Measurements from ENCODE around the gene CNTN1.

Gene CNTN1

DNA sequence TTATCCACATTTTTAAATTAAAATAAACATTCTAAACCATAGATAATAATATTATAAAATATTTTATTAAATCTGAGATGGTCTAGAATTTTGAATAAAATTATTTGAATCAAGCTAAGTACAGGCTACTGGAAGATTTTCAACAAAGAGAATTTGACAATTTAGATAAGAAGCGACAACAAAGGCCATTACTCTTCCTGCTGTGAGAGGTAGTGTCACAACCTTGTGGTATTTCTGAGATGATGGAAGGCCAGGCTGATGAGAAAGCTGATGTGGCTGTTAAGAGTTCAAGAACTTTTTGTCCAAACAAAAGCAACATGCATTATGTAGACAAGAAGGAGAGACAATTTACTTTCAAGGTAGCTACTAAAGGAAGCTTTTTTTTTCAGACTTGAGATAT is 43.7 kb upstream of the CNTN1 start:
- no peak overlapping the region for H4K12ac ChIP-seq (ENCODE audit: low read depth, low read length)
- H4K91ac ChIP-seq (ENCODE audit: low read depth, low read length), result no peak overlapping the region
- no peaks in the 10 kb centered on the region for H3K4me1 ChIP-seq (ENCODE audit: control insufficient read depth in 1 of 2, insufficient read depth in 2 of 2, low read length in 2 of 2)
- H3K4me3 ChIP-seq (ENCODE audit: low read depth, low read length), result no peak overlapping the region
- H3K79me2 ChIP-seq (ENCODE audit: control insufficient read depth, insufficient read depth, low read length, poor library complexity), result no peaks in the 10 kb centered on the region
- H3K4ac ChIP-seq (ENCODE audit: low read depth, low read length), result no peak overlapping the region
- no peak overlapping the region for H2BK5ac ChIP-seq (ENCODE audit: low read depth, low read length, poor library complexity)
- H3K4me2 ChIP-seq (ENCODE audit: low read length), result no peak overlapping the region
- no peaks in the 10 kb centered on the region for H3K36me3 ChIP-seq (ENCODE audit: control insufficient read depth in 1 of 2, insufficient read depth in 2 of 2, low read length in 2 of 2)
- H3K79me1 ChIP-seq (ENCODE audit: low read length), result no peaks in the 10 kb centered on the region
- H3K9ac ChIP-seq (ENCODE audit: low read length), result no peak overlapping the region
- no peak overlapping the region for H2AFZ ChIP-seq (ENCODE audit: insufficient read depth, low read length, poor library complexity)
- H3K18ac ChIP-seq (ENCODE audit: low read length), result no peak overlapping the region
- H3K27me3 ChIP-seq (ENCODE audit: insufficient read depth, low read length), result no peaks in the 10 kb centered on the region
- WGBS (ENCODE audit: extremely low coverage, insufficient coverage, insufficient read length), result no CpG with 5 or more reads among the region's 1 CpG
- peak in 1 of 2 donors; percentile 28 for DNase-seq
- no peak overlapping the region for H2AK5ac ChIP-seq (ENCODE audit: low read length)
- H3K9me3 ChIP-seq (ENCODE audit: insufficient read depth, low read depth, low read length), result peaks cover 2% of the 10 kb centered on the region
- no peak overlapping the region for H2BK12ac ChIP-seq (ENCODE audit: low read length)
- H3K27ac ChIP-seq (ENCODE audit: low read depth, low read length), result no peak overlapping the region
- H4K8ac ChIP-seq (ENCODE audit: low read depth, low read length), result no peak overlapping the region
- H3K23ac ChIP-seq (ENCODE audit: low read length), result no peak overlapping the region
- no peak overlapping the region for H3K14ac ChIP-seq (ENCODE audit: low read length)
- H2BK120ac ChIP-seq (ENCODE audit: insufficient read depth, low read length, poor library complexity), result no peak overlapping the region

DNA sequence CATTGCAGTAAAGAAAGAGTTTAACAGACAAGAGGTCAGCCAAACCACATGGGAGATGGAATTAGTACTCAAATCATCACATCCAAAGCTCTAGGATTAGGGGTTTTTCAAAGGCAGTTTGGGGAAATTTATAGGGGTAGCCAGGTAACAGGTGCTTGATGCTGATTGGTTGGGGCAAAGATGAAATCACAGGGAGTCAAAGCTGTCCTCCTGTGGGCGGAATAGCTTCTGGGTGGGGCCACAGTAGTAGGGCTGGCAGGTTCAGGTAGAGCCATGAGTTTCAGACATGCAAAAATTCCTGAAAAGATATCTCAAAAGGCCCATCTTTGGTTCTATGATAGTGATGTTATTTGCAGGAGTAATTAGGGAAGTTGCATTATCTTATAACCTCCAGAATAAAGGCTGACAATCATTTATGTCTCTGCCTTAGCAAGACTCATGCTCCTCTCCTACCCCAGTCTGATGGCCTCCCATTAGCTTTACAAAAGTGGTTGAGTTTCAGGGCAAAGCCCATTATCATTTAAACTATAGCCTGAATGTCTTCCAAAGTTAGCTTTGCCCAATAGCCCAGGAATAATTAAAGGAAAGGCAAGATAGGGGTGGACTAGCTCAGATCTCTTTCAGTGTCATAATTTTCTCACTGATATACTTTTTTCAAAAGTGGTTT is 42.1 kb upstream of the CNTN1 start:
- Histone ChIP-seq H2BK5ac (ENCODE audit: low read depth, low read length, poor library complexity) (no peak overlapping the region), H3K79me1 (ENCODE audit: low read length) (no peaks in the 10 kb centered on the region), H3K27ac (ENCODE audit: low read depth, low read length) (no peak overlapping the region), H3K14ac (ENCODE audit: low read length) (no peak overlapping the region), H3K4me2 (ENCODE audit: low read length) (no peak overlapping the region), H3K23ac (ENCODE audit: low read length) (no peak overlapping the region), H3K4me3 (ENCODE audit: low read depth, low read length) (no peak overlapping the region), H3K18ac (ENCODE audit: low read length) (no peak overlapping the region), H2AK5ac (ENCODE audit: low read length) (no peak overlapping the region), H2BK12ac (ENCODE audit: low read length) (no peak overlapping the region), H2BK120ac (ENCODE audit: insufficient read depth, low read length, poor library complexity) (no peak overlapping the region), H3K36me3 (ENCODE audit: control insufficient read depth in 1 of 2, insufficient read depth in 2 of 2, low read length in 2 of 2) (no peaks in the 10 kb centered on the region), H4K91ac (ENCODE audit: low read depth, low read length) (no peak overlapping the region), H3K9me3 (ENCODE audit: insufficient read depth, low read depth, low read length) (peaks cover 2% of the 10 kb centered on the region), H2AFZ (ENCODE audit: insufficient read depth, low read length, poor library complexity) (no peak overlapping the region), H3K9ac (ENCODE audit: low read length) (no peak overlapping the region), H4K12ac (ENCODE audit: low read depth, low read length) (no peak overlapping the region), H3K4me1 (ENCODE audit: control insufficient read depth in 1 of 2, insufficient read depth in 2 of 2, low read length in 2 of 2) (no peaks in the 10 kb centered on the region), H3K27me3 (ENCODE audit: insufficient read depth, low read length) (no peaks in the 10 kb centered on the region), H4K8ac (ENCODE audit: low read depth, low read length) (no peak overlapping the region), H3K79me2 (ENCODE audit: control insufficient read depth, insufficient read depth, low read length, poor library complexity) (no peaks in the 10 kb centered on the region), H3K4ac (ENCODE audit: low read depth, low read length) (no peak overlapping the region)
- WGBS (ENCODE audit: extremely low coverage, insufficient coverage, insufficient read length), result no CpG with 5 or more reads among the region's 1 CpG
- DNase-seq, result no peak

DNA sequence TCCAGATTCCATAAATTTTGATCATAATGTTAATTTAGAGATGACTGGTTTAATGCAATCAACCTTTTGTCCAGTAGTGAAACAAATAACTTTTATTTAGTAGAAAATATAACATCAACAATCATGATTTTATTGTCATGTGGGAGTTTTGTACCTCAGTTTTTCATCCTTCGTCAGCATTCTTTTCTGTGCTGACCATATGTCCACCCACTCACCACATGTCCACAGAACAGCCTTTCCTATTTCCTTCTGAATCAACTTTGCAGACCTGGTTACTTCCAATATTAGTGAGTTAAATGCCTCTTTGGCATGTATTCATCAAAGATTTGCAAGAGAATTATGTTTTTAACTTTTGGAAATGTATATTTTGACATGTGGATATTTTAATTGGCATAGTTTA is 36.8 kb upstream of the CNTN1 start:
- H2BK5ac ChIP-seq (ENCODE audit: low read depth, low read length, poor library complexity), result no peak overlapping the region
- no peak overlapping the region for H3K4ac ChIP-seq (ENCODE audit: low read depth, low read length)
- H3K4me3 ChIP-seq (ENCODE audit: low read depth, low read length), result no peak overlapping the region

DNA sequence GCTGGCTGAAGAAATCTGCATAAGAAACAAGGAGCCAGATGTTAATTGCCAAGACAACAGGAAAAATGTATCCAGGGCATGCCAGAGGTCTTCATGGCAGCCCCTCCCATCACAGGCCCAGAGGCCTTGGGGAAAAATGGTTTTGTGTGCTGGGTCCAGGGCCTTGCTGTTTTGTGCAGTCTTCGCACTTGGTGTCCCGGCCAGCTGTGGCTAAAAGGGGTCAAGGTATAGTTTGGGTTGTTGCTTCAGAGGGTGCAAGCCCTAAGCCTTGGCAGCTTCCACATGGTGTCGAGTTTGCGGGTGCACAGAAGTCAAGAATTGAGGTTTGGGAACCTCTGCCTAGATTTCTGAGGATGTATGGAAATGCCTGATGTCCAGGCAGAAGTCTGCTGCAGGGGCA is 29.9 kb upstream of the CNTN1 start:
- Histone ChIP-seq H3K4me2 (ENCODE audit: low read length) (no peak overlapping the region), H3K4ac (ENCODE audit: low read depth, low read length) (no peak overlapping the region), H3K4me1 (ENCODE audit: control insufficient read depth in 1 of 2, insufficient read depth in 2 of 2, low read length in 2 of 2) (no peaks in the 10 kb centered on the region), H4K12ac (ENCODE audit: low read depth, low read length) (no peak overlapping the region), H2BK5ac (ENCODE audit: low read depth, low read length, poor library complexity) (no peak overlapping the region), H4K91ac (ENCODE audit: low read depth, low read length) (no peak overlapping the region), H2AFZ (ENCODE audit: insufficient read depth, low read length, poor library complexity) (no peak overlapping the region), H2AK5ac (ENCODE audit: low read length) (no peak overlapping the region), H3K36me3 (ENCODE audit: control insufficient read depth in 1 of 2, insufficient read depth in 2 of 2, low read length in 2 of 2) (no peaks in the 10 kb centered on the region), H3K79me2 (ENCODE audit: control insufficient read depth, insufficient read depth, low read length, poor library complexity) (no peaks in the 10 kb centered on the region), H2BK12ac (ENCODE audit: low read length) (no peak overlapping the region), H3K27me3 (ENCODE audit: insufficient read depth, low read length) (no peaks in the 10 kb centered on the region), H3K27ac (ENCODE audit: low read depth, low read length) (no peak overlapping the region), H3K14ac (ENCODE audit: low read length) (no peak overlapping the region), H3K18ac (ENCODE audit: low read length) (no peak overlapping the region), H3K9me3 (ENCODE audit: insufficient read depth, low read depth, low read length) (peaks cover 5% of the 10 kb centered on the region), H4K8ac (ENCODE audit: low read depth, low read length) (no peak overlapping the region), H2BK120ac (ENCODE audit: insufficient read depth, low read length, poor library complexity) (no peak overlapping the region), H3K79me1 (ENCODE audit: low read length) (no peaks in the 10 kb centered on the region), H3K23ac (ENCODE audit: low read length) (no peak overlapping the region), H3K9ac (ENCODE audit: low read length) (no peak overlapping the region), H3K4me3 (ENCODE audit: low read depth, low read length) (no peak overlapping the region)
- no peak for DNase-seq
- WGBS (ENCODE audit: extremely low coverage, insufficient coverage, insufficient read length), result no CpG with 5 or more reads among the region's 4 CpGs

More for the DNA sequence above, 36.8 kb upstream of the CNTN1 start:
- no peak overlapping the region for H2AFZ ChIP-seq (ENCODE audit: insufficient read depth, low read length, poor library complexity)
- H3K18ac ChIP-seq (ENCODE audit: low read length), result no peak overlapping the region
- no peak overlapping the region for H2BK12ac ChIP-seq (ENCODE audit: low read length)
- H3K23ac ChIP-seq (ENCODE audit: low read length), result no peak overlapping the region
- H3K27ac ChIP-seq (ENCODE audit: low read depth, low read length), result no peak overlapping the region
- no peaks in the 10 kb centered on the region for H3K36me3 ChIP-seq (ENCODE audit: control insufficient read depth in 1 of 2, insufficient read depth in 2 of 2, low read length in 2 of 2)
- H3K79me1 ChIP-seq (ENCODE audit: low read length), result no peaks in the 10 kb centered on the region
- no CpG with 5 or more reads among the region's 1 CpG for WGBS (ENCODE audit: extremely low coverage, insufficient coverage, insufficient read length)
- no peak overlapping the region for H4K8ac ChIP-seq (ENCODE audit: low read depth, low read length)
- no peak overlapping the region for H4K91ac ChIP-seq (ENCODE audit: low read depth, low read length)
- no peak overlapping the region for H2BK120ac ChIP-seq (ENCODE audit: insufficient read depth, low read length, poor library complexity)
- H3K9ac ChIP-seq (ENCODE audit: low read length), result no peak overlapping the region
- peaks cover 2% of the 10 kb centered on the region for H3K9me3 ChIP-seq (ENCODE audit: insufficient read depth, low read depth, low read length)
- no peaks in the 10 kb centered on the region for H3K27me3 ChIP-seq (ENCODE audit: insufficient read depth, low read length)
- no peak for DNase-seq
- H4K12ac ChIP-seq (ENCODE audit: low read depth, low read length), result no peak overlapping the region
- no peak overlapping the region for H2AK5ac ChIP-seq (ENCODE audit: low read length)
- H3K14ac ChIP-seq (ENCODE audit: low read length), result no peak overlapping the region
- H3K4me1 ChIP-seq (ENCODE audit: control insufficient read depth in 1 of 2, insufficient read depth in 2 of 2, low read length in 2 of 2), result no peaks in the 10 kb centered on the region
- H3K4me2 ChIP-seq (ENCODE audit: low read length), result no peak overlapping the region
- no peaks in the 10 kb centered on the region for H3K79me2 ChIP-seq (ENCODE audit: control insufficient read depth, insufficient read depth, low read length, poor library complexity)
